Brain microvascular endothelial cell (primary cell): Measurements from ENCODE around the gene TMEM209.
A peak's percentile ranks its signal among the peaks of the same experiment; 100 is the strongest.

Experiments used
- DNase-seq: peaks from one replicate; pipeline ENCODE4 v3.0.0-alpha.2; 2020
- H3K27ac ChIP-seq: fragments of 250-450 bp; sonication (Bioruptor Pico); 2 replicates; pipeline ENCODE4 v1.5.1; 2020; ENCODE audit warnings: mild to moderate bottlenecking, moderate library complexity
- H3K27me3 ChIP-seq: fragments of 250-450 bp; sonication (Bioruptor Pico); replicated peaks from 2 replicates; pipeline ENCODE4 v1.5.1; 2020; ENCODE audit warnings: mild to moderate bottlenecking
- H3K36me3 ChIP-seq: fragments of 250-450 bp; sonication (Bioruptor Pico); replicated peaks from 2 replicates; pipeline ENCODE4 v1.5.1; 2020; ENCODE audit warnings: mild to moderate bottlenecking
- H3K4me3 ChIP-seq: 2 replicates; pipeline ENCODE4 v1.5.1; 2011; ENCODE audit warnings: low read depth, mild to moderate bottlenecking, control low read depth, low read length, moderate library complexity
- in situ Hi-C: cut with HindIII; loops from 2 replicates; pipeline ENCODE4 v1.10.0; 2017; ENCODE audit warnings: low sequenced_read_pairs, low pct_ligation_motif_present
- TF ChIP-seq, protein P1 (sequence below): IDR thresholded peaks from 2 replicates; pipeline ENCODE4 v1.5.1; 2011; ENCODE audit warnings: low read depth, mild to moderate bottlenecking, moderate library complexity, low read length, control low read depth, inconsistent platforms; ENCODE audit errors: missing control alignments

The TMEM209 gene

DNA sequence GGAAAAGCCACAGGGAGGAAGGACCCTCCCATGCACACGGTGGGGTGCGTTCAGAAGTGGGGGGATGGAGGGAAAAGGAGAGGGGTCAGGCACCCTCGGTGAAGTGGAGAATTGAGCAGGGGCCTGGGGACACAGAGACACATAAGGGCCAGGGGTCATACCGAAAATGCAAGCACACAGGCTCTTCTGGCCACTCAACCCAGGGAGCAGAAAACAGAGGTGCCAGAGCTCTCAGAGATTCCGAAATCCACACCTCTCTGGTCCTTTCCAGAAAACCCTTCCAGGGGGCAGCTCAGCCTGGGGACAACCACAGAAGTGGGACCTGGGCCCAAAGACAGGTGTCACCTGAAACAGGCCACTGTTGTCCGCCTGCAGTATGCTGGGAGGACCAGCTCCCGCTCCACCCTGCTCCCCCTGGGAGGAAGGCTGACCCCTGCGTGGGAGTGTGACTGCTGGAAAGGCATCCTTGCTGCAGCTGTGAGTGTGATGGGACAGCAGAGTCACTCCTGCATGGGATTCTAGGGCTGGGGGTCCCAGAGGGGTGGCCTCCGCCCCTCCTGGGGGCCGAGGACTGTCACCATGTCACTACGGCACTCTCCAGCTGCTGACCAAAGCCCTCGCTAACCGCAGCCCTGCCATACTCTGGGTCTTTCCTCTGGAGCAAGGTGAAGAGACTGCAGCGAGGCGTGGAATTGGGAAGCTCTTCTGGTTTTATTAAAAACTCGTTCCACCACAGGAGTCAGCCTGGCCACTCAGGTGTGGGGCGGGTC lies 63.1 kb downstream of the TMEM209 start:
- no peaks in the 10 kb centered on the region for H3K27me3 ChIP-seq
- H3K36me3 ChIP-seq, result peaks cover 8% of the 10 kb centered on the region
- no peak for DNase-seq
- in situ Hi-C loops, result no loop called here
- H3K27ac ChIP-seq, result no peak overlapping the region
- TF ChIP-seq, protein P1, sequence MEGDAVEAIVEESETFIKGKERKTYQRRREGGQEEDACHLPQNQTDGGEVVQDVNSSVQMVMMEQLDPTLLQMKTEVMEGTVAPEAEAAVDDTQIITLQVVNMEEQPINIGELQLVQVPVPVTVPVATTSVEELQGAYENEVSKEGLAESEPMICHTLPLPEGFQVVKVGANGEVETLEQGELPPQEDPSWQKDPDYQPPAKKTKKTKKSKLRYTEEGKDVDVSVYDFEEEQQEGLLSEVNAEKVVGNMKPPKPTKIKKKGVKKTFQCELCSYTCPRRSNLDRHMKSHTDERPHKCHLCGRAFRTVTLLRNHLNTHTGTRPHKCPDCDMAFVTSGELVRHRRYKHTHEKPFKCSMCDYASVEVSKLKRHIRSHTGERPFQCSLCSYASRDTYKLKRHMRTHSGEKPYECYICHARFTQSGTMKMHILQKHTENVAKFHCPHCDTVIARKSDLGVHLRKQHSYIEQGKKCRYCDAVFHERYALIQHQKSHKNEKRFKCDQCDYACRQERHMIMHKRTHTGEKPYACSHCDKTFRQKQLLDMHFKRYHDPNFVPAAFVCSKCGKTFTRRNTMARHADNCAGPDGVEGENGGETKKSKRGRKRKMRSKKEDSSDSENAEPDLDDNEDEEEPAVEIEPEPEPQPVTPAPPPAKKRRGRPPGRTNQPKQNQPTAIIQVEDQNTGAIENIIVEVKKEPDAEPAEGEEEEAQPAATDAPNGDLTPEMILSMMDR, result no peak
- peak overlapping the region; percentile 59 for H3K4me3 ChIP-seq

DNA sequence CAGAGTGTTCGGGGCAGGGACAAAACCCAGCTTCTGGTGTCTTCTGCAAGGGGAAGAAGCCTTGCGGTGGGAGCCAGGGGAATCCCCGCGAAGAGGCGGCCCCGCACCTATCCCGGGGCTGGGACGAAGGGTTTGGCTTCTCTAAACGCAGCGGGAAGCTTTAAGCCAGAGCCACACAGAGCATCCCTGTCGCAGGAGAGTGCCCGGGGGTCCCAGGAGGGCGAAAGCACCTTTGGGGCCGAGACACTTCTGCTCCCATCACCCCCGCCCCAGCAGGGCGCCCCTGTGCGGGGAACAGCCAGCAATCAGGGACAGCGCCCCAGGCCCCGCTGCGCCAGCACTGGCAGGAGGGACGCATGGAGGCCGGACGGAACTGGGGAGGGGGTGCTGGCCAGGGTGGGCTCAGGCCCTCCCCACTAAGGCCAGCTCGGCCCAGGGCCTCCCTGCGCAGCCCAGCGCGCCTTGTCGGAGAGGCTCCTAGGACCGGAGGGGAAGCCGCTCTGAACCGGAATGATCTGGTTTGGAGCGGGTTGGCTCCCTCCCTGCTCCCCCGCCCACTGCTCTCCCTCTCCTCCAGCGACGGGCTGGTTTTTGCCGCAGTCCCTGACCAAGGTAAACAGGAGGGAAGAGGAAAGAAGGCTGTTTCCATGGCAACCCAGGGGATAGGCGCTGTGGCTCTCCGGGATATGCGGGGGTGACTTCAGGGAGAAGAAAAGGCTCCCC lies 63.9 kb downstream of the TMEM209 start:
- peak overlapping the region; percentile 59 for H3K4me3 ChIP-seq
- peak overlapping the region; percentile 19 for H3K27ac ChIP-seq
- TF ChIP-seq, protein P1, result peak; percentile 17
- in situ Hi-C loops, result no loop called here
- peaks cover 8% of the 10 kb centered on the region for H3K36me3 ChIP-seq
- H3K27me3 ChIP-seq, result no peaks in the 10 kb centered on the region
- peak; percentile 69 for DNase-seq

DNA sequence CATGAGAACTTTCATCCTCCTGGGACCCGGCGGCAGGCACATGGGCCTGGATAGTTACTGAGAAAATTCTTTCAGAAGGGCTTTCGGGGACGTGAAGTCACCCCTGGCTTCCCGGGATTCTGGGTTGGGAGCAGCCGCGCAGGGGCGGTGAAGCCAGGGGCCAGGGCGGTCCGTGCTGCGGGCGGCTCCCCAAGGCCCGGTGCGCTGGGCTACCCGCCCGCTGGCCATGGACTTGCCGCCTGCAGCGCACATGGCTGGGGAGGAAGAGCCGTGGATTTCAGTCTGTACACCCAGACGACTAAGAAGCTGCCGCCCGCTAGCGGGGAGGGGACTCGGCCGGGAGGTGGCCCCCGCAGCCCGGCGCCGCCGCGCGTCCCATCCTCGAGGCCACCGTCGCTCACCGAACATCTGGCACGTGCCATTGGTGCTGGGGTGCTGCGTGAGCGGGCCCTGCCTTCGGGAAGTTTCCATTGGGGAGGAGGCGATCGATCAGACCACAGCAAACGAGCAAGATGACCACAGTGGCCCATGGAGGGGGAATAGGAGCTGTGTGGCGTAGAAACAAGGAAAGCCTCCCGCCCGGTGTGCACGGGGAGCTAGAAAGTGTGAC lies 64.5 kb downstream of the TMEM209 start:
- in situ Hi-C loops, result no loop called here
- TF ChIP-seq, protein P1, result no peak
- H3K27ac ChIP-seq, result no peak overlapping the region

DNA sequence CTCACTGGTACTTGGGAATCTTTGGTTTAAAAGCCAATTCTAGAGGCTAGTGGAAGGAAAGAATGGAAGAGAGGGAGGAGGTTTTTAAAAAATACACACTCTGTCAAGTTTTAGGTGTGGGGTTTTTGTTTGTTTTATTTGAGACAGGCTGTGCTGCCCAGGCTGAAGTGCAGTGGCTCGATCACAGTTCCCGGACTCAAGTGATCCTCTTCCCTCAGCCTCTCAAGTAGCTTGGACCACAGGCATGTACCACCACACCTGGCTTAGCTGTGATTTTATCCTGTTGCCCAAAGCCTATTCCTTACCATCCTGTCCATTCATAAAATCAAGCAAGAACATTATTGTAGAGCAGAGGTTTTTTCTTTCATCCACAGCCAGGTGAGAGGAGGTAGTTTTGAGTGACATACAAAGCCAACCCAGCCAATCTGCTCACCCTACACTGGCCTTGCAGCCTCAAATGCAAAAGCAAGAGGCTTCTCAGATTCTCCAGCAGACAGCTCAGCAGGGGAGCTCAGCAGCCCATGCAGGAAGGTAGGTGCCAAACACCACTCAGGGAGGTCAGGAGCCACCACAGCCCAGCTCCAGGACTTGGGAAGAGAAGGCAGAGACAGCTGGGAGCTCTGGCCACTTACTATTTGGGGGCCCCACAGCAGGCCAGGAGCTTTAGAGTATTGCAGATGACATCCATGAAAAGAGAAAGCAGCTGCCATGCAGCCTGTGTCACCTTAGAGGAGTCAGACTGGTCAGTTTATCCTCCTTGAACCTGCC lies 65.8 kb downstream of the TMEM209 start:
- no peaks in the 10 kb centered on the region for H3K27me3 ChIP-seq
- TF ChIP-seq, protein P1, result no peak
- no peak overlapping the region for H3K27ac ChIP-seq
- H3K4me3 ChIP-seq, result no peak overlapping the region
- in situ Hi-C loops, result no loop called here
- DNase-seq, result no peak
- peaks cover 8% of the 10 kb centered on the region for H3K36me3 ChIP-seq

More for the DNA sequence above, 64.5 kb downstream of the TMEM209 start:
- DNase-seq, result no peak
- Histone ChIP-seq H3K36me3 (peaks cover 8% of the 10 kb centered on the region), H3K4me3 (no peak overlapping the region), H3K27me3 (no peaks in the 10 kb centered on the region)

DNA sequence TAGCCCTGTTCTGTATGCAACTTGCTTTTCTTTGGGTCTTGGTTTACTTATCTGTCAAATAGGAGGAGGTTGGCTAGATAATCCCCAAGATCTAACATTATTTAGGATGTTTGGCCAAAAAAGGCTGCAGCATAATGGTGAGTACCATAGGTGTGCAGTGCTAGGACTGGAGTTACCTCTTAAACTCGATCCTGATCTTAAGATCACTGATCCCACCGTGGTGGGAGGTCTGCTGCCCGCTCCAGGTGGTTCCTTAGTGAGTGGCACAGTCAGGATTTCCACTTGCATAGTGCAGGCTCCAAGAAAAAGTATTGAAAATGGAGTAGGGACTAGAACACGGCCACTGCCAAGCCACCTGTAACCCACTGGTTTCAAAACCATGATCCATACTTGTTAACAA lies 68.0 kb downstream of the TMEM209 start:
- H3K27ac ChIP-seq, result no peak overlapping the region
- no peak overlapping the region for H3K4me3 ChIP-seq
- no peaks in the 10 kb centered on the region for H3K27me3 ChIP-seq
- no peak for DNase-seq
- peaks cover 11% of the 10 kb centered on the region for H3K36me3 ChIP-seq
- in situ Hi-C loops, result no loop called here
- TF ChIP-seq, protein P1, result no peak
